SJSA1 (cell line): Measurements from ENCODE around the gene NKX1-1. TPM values are rescaled to one million over a fixed set of nuclear protein-coding genes. Genes with fewer than 3 reads are reported as not detected.

Source experiments
- DNase-seq, 2 experiments: peaks; one replicate each; pipeline ENCODE4 v3.0.0-alpha.2; 2015 to 2020; ENCODE audit warnings: low spot score in 2 of 2, low read depth in 1 of 2
- H3K27ac ChIP-seq: fragments of 250-450 bp; sonication (Bioruptor Pico); 2 replicates; pipeline ENCODE4 v1.5.1; 2020; ENCODE audit warnings: mild to moderate bottlenecking, moderate library complexity
- H3K27me3 ChIP-seq: fragments of 250-450 bp; sonication (Bioruptor Pico); replicated peaks from 2 replicates; pipeline ENCODE4 v1.5.1; 2020; ENCODE audit warnings: mild to moderate bottlenecking, moderate library complexity
- H3K36me3 ChIP-seq: fragments of 250-450 bp; sonication (Bioruptor Pico); 2 replicates; pipeline ENCODE4 v1.5.1; 2020; ENCODE audit warnings: mild to moderate bottlenecking
- H3K4me1 ChIP-seq: fragments of 250-450 bp; sonication (Bioruptor Pico); replicated peaks from 2 replicates; pipeline ENCODE4 v1.6.1; 2021; ENCODE audit warnings: mild to moderate bottlenecking
- H3K4me3 ChIP-seq: fragments of 250-450 bp; sonication (Bioruptor Pico); 2 replicates; pipeline ENCODE4 v1.5.1; 2020; ENCODE audit warnings: mild to moderate bottlenecking
- H3K9me3 ChIP-seq: fragments of 250-450 bp; sonication (Bioruptor Pico); replicated peaks from 2 replicates; pipeline ENCODE4 v1.5.1; 2020; ENCODE audit warnings: mild to moderate bottlenecking
- total RNA-seq: library from RNA; depleted of rRNA; stranded (reverse); fragments of >200 nt; shearing (Covaris generic); gene quantifications from 2 replicates; pipeline ENCODE4 v1.2.3, GENCODE V29; 2014

Gene NKX1-1
- total RNA-seq, 1 experiment from 2014 or later = not detected

DNA sequence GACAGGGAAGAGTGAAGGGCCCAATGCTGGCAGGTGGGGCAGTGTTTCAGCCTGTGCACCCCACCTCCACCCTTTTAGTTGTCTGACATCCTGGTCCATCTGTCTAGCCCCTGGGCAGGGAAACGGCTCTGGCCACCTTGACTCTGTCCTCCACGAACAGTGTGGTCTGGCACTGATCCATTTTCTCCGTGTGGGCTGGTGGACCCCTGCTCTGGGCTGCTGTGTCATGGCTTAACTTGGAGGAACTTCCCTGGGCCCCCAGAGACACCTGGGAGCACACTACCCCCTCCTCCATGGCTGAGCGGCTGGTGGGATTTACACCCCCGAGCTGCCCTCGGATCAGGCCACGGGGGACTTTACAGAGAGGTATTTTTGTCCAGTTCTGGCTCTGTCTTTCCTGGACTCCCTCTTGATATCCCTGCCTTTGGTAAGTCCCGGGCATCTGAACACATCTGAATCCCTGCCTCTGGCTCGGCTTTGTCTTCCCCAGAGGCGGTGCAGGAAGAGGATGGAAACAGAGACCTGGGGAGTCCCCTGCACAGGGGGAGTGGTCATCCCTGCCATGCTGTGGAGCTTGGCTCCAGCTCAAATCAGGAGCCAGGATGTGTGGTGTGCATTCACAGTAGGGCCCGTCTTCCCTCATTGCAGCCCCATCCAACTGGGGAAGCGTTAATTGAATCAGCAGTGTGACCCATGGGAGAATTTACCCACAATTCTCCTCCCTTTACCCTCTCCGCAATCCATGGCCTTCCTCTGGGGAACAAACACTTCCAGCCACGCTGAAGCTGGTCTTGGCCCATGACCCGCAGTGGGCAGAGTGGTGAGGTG, 6.3 kb upstream of the NKX1-1 start:
- no peak for DNase-seq
- Histone ChIP-seq H3K4me1 (no peaks in the 10 kb centered on the region), H3K9me3 (no peaks in the 10 kb centered on the region), H3K4me3 (no peak overlapping the region), H3K27ac (no peak overlapping the region), H3K27me3 (peaks cover under 1% of the 10 kb centered on the region; the same call in 1 of the 2 replicates), H3K36me3 (no peaks in the 10 kb centered on the region)

GRCh38 chr4:1411436-1412375, 5.5 kb upstream of the NKX1-1 start:
- Histone ChIP-seq H3K9me3 (no peaks in the 10 kb centered on the region), H3K4me3 (no peak overlapping the region), H3K36me3 (no peaks in the 10 kb centered on the region), H3K4me1 (no peaks in the 10 kb centered on the region), H3K27ac (no peak overlapping the region), H3K27me3 (peaks cover 9% of the 10 kb centered on the region; the same call in 1 of the 2 replicates)
- no peak for DNase-seq

- Histone ChIP-seq H3K36me3 (no peaks in the 10 kb centered on the region), H3K27ac (no peak overlapping the region), H3K27me3 (peaks cover 14% of the 10 kb centered on the region; the same call in 1 of the 2 replicates), H3K9me3 (0 out of 2 replicates have a peak, but pooled peaks cover 2% of the 10 kb centered on the region), H3K4me3 (no peak overlapping the region), H3K4me1 (no peaks in the 10 kb centered on the region)
- no peak for DNase-seq
Measured at GRCh38 chr4:1410491-1411325, 4.5 kb upstream of the NKX1-1 start.

- H3K4me3 ChIP-seq = no peak overlapping the region
- H3K4me1 ChIP-seq = no peaks in the 10 kb centered on the region
- H3K9me3 ChIP-seq = 0 out of 2 replicates have a peak, but pooled peaks cover 2% of the 10 kb centered on the region
- H3K27ac ChIP-seq = no peak overlapping the region
- no peaks in the 10 kb centered on the region for H3K36me3 ChIP-seq
- peaks cover 18% of the 10 kb centered on the region for H3K27me3 ChIP-seq
- DNase-seq = no peak
Measured at GRCh38 chr4:1409491-1410425, 3.5 kb upstream of the NKX1-1 start.

- Histone ChIP-seq H3K27ac (no peak overlapping the region), H3K4me3 (no peak overlapping the region), H3K36me3 (no peaks in the 10 kb centered on the region), H3K4me1 (no peaks in the 10 kb centered on the region), H3K27me3 (peaks cover 22% of the 10 kb centered on the region), H3K9me3 (0 out of 2 replicates have a peak, but pooled peaks cover 2% of the 10 kb centered on the region)
- no peak for DNase-seq
Measured at GRCh38 chr4:1409079-1409478, 2.8 kb upstream of the NKX1-1 start.

- no peak for DNase-seq
- peaks cover 23% of the 10 kb centered on the region for H3K27me3 ChIP-seq
- no peaks in the 10 kb centered on the region for H3K4me1 ChIP-seq
- H3K9me3 ChIP-seq = 0 out of 2 replicates have a peak, but pooled peaks cover 2% of the 10 kb centered on the region
- no peak overlapping the region for H3K4me3 ChIP-seq
- H3K36me3 ChIP-seq = no peaks in the 10 kb centered on the region
- no peak overlapping the region for H3K27ac ChIP-seq
Measured at GRCh38 chr4:1408418-1408817, 2.2 kb upstream of the NKX1-1 start.

DNA sequence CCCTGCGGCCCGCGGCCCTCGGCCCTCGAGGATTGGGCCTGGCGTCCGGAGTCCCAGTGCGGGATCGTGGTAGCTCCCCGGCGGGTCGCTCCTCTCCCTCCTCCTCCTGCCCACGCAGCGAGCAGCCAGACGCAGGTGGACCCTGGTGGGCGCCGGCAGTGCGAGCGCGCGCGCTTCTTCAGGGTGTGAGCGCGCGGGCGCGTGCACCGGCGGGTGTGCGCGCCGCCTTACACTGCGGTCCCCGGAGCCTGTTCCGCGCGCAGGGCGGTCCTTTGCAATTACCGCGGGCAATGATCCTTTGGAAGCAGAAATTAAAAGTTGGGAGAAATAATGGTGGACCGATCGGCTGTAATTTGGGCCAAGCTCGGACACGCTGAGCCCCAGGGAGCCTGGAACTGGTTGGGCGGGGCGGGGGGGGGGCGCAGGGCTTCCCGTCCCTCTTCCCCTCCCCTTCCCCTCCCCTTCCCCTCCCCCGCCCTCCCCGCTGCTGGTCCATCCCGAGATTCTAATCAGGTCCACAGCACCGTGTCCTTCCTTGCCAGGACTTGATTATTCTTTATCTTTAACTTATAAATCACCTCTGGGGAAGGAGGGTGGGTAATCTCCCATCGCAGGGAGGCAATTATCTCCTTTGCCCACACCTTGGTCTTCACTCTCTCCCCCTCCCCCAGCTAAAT, 1.6 kb upstream of the NKX1-1 start:
- Histone ChIP-seq H3K4me1 (no peaks in the 10 kb centered on the region), H3K4me3 (no peak overlapping the region), H3K27me3 (peaks cover 24% of the 10 kb centered on the region), H3K9me3 (0 out of 2 replicates have a peak, but pooled peaks cover 2% of the 10 kb centered on the region), H3K36me3 (no peaks in the 10 kb centered on the region), H3K27ac (no peak overlapping the region)
- no peak for DNase-seq

- Histone ChIP-seq H3K36me3 (no peaks in the 10 kb centered on the region), H3K4me3 (no peak overlapping the region), H3K4me1 (no peaks in the 10 kb centered on the region), H3K27me3 (peaks cover 30% of the 10 kb centered on the region), H3K27ac (no peak overlapping the region), H3K9me3 (0 out of 2 replicates have a peak, but pooled peaks cover 2% of the 10 kb centered on the region)
- DNase-seq = no peak
Measured at GRCh38 chr4:1406981-1407656, 877 bp upstream of the NKX1-1 start.

GRCh38 chr4:1405636-1406393, 427 bp downstream of the NKX1-1 start:
- no peaks in the 10 kb centered on the region for H3K36me3 ChIP-seq
- 0 out of 2 replicates have a peak, but pooled peaks cover 2% of the 10 kb centered on the region for H3K9me3 ChIP-seq
- H3K27ac ChIP-seq = no peak overlapping the region
- peaks cover 33% of the 10 kb centered on the region for H3K27me3 ChIP-seq
- H3K4me3 ChIP-seq = no peak overlapping the region
- H3K4me1 ChIP-seq = no peaks in the 10 kb centered on the region
- DNase-seq = no peak

GRCh38 chr4:1405254-1405635, 997 bp downstream of the NKX1-1 start:
- Histone ChIP-seq H3K4me3 (no peak overlapping the region), H3K27ac (no peak overlapping the region), H3K27me3 (peaks cover 33% of the 10 kb centered on the region), H3K9me3 (0 out of 2 replicates have a peak, but pooled peaks cover 2% of the 10 kb centered on the region), H3K4me1 (no peaks in the 10 kb centered on the region), H3K36me3 (no peaks in the 10 kb centered on the region)
- no peak for DNase-seq
